NCI-H2196 (cell line): ENCODE data around the gene CYB561A3.

ENCODE experiments used
- DNase-seq: peaks from one replicate; lab custom pipeline; 2025; ENCODE audit not compliant: unreplicated experiment; lab: John Stamatoyannopoulos, UW

Gene CYB561A3

DNA sequence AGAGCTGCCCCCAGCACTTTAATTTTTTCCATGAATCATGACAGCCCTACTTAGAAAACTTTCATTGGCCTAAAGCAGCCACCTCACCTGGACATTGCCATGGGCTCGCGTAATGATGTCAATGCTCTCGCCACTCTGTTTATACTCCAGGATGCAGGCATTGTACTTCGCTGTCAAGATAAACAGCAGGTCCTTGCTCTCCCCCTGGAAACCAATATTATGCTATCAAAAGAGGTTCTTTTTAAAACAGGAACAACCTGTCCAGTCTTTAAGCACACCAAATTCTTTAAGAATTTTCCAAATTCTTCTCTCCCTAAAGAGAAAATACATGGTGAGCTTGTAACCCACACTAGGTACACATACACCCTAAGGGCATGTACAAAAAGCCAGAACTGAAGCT lies 31.8 kb downstream of the CYB561A3 start:
- DNase-seq: no peak

DNA sequence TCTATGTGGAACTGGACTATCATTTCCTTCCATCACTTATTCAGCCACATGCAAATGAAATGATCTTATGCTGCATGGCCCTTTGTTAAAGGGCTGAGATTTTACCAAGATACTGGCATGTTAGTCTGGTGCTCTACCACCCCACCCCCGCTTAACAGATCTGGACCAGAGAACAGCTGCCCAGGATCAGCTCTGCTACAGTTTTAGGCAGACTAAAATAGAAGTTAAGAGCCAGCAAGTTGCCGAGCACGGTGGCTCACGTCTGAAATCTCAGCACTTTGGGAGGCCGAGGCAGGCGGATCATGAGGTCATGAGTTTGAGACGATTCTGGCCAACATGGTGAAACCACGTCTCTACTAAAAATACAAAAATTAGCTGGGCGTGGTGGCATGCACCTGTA lies 33.3 kb downstream of the CYB561A3 start:
- DNase-seq: no peak

DNA sequence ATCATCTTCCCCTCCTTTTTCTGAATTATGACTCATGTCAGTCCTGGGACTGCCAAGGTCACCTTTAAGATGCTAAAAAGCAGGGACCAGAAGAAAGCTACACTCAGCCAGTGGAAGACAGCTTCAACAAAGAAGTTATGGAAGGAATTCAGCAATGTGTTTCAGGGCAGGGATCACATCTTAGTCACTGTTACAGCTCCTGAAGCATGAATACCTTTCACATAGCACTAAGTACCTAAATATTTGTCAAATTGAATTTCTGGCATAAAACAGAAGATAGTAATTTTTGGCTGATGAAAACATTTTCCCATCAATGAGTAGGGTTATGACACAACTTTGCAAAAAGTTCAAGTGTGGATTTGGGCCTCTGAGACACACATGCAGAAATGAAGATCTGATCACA lies 34.0 kb downstream of the CYB561A3 start:
- no peak for DNase-seq

DNA sequence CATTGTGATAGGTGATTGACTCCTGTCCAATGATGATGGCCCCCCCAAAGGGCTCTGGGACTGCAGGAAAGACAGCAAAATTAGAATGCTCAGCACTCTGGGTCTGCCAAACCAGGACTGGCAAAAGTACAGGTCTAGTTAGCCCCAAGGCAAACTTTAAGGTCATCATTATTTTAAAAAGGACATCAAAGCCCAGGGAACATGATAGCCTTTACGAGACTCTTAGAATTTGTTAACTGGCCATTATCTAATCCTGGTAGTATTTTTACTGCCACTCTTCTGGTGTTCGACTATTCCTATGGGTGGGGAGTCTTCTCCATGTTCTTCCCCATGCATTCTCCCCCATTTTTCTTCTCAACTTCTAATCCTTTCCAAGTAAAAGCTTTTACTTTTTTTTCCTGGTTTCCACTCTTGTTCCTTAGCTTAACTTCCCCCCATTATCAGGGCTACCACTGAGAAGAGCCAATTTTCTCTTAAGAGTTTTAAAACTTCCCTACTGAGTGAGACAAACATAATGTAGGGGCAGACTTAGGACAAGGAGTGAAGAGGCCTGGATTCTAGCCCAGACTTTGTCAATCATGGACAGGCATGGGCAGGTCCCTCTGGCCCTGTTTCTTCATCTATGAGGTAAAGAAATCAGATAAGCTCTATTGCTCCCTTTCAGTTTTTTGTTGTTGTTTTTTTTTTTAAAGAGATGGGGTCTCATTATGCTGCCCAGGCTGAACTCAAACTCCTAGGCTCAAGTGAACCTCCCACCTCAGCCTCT lies 35.9 kb downstream of the CYB561A3 start:
- peak; percentile 66 for DNase-seq

DNA sequence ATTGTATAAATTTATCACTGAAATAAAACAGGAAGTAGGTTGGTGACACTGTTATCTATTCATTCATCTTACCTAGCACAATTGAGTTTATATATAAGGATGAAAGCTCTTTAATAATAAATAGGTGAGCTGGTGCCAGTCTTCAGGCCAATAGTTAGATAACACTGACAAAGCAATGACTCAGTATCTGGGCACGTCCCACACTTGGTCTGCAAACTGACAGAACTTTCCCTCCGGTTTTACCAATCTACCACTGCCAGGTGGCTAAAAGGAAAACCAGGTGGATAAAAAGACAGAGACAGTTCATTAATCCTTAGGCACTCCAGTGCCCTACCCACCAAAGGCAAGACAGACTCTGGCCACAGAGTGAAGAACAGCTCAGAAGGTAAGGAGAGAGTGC lies 46.4 kb downstream of the CYB561A3 start:
- no peak for DNase-seq

DNA sequence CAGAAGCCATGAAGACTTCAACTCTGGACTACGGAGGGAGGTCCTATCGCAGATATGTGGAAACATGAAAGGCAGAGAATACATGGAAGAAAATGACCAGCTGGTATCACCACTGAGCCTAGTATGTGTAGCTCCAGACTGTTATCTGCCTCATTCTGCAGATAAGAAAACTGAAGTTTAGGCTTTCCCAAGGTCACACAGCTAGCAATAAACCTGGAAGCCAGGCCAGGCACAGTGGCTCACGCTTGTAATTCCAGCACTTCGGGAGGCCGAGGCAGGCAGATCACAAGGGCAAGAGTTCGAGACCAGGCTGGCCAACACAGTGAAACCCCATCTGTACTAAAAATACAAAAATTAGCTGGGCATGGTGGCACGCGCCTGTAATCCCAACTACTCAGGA lies 50.9 kb downstream of the CYB561A3 start:
- DNase-seq: no peak

DNA sequence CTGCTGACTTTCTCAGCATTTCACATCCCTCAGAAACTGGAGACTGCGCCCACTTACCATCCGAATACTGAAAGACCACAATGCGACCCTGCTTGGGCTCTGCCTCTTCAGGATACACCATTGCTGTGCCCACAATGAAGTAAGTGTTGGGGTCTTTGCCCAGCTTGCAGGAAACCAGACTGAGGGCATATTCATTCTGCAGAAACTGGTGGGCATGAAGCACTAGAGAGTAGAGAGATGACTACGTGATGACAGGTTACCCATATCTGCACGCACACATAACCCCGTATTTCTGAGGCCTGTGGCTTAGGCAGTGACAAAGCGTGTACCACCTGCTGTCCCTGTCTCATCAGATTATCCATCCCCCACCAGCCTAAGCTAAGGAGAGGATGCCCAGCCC lies 51.9 kb downstream of the CYB561A3 start:
- no peak for DNase-seq

DNA sequence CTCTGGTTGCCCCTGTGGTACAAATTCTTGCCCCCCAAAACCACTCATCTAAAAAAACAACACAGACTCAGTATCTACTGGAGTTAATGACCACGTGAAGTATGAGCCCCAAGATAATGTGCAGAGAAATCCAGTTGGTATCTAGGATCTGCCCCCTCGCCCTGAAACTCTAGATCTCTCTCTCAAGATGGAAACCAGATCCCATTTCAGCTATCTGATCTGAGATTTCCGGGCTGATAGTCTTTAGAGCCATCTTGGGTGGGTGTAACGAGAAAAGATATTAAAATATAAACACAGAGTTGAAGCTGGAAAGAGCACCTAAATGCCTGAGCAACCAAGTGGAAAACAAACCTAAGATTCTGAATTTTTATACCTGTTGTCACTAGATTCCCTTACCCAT lies 52.5 kb downstream of the CYB561A3 start:
- DNase-seq: no peak

DNA sequence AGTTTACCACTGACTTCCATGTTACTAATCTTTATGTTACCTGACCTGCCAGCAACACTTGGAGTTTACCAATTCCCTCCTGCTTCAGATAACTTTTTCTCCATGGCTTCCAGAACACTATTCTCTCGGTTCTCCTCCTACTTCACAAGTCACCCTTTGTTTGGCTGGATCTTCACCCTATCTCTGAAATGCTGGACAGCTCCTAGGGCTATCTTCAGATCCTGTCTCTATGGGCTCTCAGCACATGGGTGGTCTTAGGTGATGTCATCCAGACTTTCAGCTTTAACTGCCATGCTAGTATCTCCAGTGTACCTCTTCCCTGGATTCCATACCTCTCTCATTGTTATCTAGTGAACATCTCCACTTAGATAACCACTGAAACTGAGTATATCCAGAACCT lies 54.3 kb downstream of the CYB561A3 start:
- DNase-seq: no peak

DNA sequence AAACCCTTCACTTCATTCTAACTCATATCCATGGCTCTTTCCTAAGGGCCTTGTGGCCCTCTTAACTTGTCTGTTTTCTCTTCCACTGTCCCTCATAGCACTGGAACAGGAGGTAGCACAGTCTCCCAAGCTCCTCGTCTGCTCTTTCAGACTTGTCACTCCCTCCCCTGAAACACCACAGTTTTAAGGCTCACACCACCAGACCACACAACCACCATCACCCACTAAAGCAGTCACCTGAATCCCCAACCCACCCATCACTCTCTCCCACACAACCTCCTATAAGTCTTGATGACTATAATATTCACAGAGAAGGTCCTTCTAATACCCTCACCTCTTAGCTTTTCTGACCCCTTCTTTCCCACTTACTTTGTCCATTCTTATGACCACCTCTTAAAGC lies 55.5 kb downstream of the CYB561A3 start:
- DNase-seq: no peak

DNA sequence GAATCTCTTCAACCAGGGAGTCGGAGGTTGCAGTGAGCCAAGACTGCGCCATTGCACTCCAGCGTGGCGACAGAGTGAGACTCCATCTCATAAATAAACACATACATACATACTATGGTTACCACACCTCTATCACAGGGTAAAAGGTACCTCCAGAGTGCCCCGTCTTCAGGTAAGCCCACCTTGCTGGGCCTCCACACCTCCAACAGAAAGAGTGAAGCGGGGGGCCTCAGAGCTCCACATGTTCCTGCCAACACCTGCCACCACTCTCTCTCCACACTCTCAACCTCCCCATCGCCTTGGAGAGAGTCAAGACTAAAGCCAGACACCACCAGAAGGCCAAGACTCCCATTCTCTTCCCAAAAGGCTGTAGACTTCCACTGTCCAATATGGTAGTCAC lies 56.3 kb downstream of the CYB561A3 start:
- no peak for DNase-seq

DNA sequence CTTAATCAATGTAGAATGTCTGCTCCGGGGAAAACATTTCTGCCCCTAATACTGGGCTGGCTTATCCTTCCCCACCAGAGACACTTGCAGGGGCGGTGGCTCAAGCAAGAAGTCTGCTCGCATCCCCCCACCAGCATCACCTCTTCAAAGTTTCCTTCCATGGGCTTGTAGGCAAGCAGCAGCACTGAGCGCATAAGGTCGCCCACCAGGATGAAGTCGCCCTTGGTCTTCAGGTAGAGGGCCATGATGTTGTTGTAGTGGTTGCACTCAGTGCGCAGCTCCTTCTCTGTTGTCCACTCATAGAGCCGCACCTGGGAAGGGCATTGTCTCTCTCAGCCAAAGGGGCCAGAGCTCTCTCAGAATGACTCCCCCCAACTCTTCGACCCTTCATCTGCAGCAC lies 58.0 kb downstream of the CYB561A3 start:
- DNase-seq: no peak

DNA sequence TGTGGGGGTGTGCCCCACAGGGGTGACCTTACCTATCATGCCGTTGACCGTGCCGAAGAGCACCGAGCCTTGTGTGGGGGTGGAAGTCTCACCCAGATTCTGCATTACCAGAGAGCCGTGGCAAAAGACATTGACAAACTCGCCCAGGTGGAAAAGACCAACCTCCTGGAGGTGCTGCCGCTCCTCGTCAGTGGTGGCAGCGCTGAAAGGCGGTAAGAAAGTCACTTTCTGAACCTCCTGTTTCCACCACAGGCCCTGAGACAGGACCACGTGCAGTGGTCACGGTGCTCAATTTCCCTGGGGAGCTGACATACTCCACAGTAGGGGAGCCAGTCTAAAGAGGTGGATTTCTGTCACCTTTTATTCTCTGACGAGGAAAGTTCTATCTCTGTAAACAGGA lies 59.1 kb downstream of the CYB561A3 start:
- no peak for DNase-seq
